Neural progenitor cell (in vitro differentiated cells): ENCODE measurements around the gene FERD3L.

Source experiments
- EZH2 ChIP-seq: fragments of 200-600 bp; sonication (generic); IDR thresholded peaks from 2 replicates; pipeline ENCODE4 v1.6.1; 2017; ENCODE audit warnings: antibody characterized with exemption, mild to moderate bottlenecking, moderate library complexity
- EZH2phosphoT487 ChIP-seq: fragments of 200-600 bp; sonication (generic); IDR thresholded peaks from 2 replicates; pipeline ENCODE4 v1.6.1; 2017; ENCODE audit warnings: antibody characterized with exemption
- TF ChIP-seq, protein P1 (sequence below): fragments of 200-600 bp; sonication (generic); IDR thresholded peaks from 2 replicates; pipeline ENCODE4 v1.5.1; 2017; ENCODE audit warnings: antibody characterized with exemption, mild to moderate bottlenecking

DNA sequence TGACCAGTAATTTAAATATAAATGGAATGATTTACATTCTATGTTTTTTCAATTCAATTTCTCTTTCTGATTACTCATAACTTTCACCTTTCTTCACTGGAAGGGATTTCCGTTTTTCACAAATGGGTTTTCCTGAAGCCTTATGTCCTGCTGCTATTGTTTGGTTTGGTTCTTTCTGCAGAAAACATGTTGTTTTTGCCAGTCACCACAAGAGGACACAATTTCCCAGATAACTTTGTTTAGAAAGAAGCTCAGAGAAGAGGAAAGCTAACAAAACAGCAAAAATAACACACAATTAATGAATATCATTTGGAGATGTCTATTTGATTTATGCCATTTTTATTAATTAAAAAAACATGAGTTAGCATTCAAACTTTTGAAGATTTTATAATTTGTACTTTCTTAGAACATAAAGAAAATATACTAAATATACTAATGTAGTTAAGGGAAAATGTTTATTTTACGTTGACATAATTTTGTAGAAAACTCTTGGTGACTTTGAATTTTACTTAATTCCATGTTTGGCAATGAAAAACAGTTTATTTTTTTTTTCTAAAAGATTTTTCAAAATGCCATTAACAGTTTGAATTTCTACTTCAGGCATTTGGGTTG is 23.1 kb downstream of the FERD3L start:
- TF ChIP-seq, protein P1, sequence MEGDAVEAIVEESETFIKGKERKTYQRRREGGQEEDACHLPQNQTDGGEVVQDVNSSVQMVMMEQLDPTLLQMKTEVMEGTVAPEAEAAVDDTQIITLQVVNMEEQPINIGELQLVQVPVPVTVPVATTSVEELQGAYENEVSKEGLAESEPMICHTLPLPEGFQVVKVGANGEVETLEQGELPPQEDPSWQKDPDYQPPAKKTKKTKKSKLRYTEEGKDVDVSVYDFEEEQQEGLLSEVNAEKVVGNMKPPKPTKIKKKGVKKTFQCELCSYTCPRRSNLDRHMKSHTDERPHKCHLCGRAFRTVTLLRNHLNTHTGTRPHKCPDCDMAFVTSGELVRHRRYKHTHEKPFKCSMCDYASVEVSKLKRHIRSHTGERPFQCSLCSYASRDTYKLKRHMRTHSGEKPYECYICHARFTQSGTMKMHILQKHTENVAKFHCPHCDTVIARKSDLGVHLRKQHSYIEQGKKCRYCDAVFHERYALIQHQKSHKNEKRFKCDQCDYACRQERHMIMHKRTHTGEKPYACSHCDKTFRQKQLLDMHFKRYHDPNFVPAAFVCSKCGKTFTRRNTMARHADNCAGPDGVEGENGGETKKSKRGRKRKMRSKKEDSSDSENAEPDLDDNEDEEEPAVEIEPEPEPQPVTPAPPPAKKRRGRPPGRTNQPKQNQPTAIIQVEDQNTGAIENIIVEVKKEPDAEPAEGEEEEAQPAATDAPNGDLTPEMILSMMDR: peak; percentile 88
- TF ChIP-seq EZH2phosphoT487 (no peak), EZH2 (no peak)
